Mesendoderm (in vitro differentiated cells): Measurements from ENCODE around the gene PKHD1.
A peak's percentile ranks its signal among the peaks of the same experiment; 100 is the strongest.

Source experiments
- DNase-seq: peaks from one replicate; pipeline ENCODE4 v3.0.0; 2013
- H2AK5ac ChIP-seq: 2 replicates; pipeline ENCODE4 v1.6.1; 2013; ENCODE audit warnings: low read length, inconsistent platforms
- H2BK120ac ChIP-seq: 2 replicates; pipeline ENCODE4 v1.6.1; 2013; ENCODE audit warnings: low read depth, mild to moderate bottlenecking, low read length, moderate library complexity, mixed read lengths
- H2BK15ac ChIP-seq: replicated peaks from 2 replicates; pipeline ENCODE4 v1.6.1; 2013; ENCODE audit warnings: low read depth, mild to moderate bottlenecking, moderate library complexity
- H2BK5ac ChIP-seq: 2 replicates; pipeline ENCODE4 v1.6.1; 2013; ENCODE audit warnings: low read length, inconsistent platforms
- H3K18ac ChIP-seq: 2 replicates; pipeline ENCODE4 v1.6.1; 2013; ENCODE audit warnings: mild to moderate bottlenecking, low read length, mixed read lengths
- H3K23ac ChIP-seq: one replicate; pipeline ENCODE4 v1.6.1; 2013; ENCODE audit warnings: low read length
- H3K27ac ChIP-seq: 2 replicates; pipeline ENCODE4 v1.5.1; 2013; ENCODE audit warnings: low read depth, mild to moderate bottlenecking, inconsistent platforms, low read length, moderate library complexity
- H3K27me3 ChIP-seq: 2 replicates; pipeline ENCODE4 v1.6.1; 2013; ENCODE audit warnings: low read length, control low read depth, mild to moderate bottlenecking, inconsistent platforms; ENCODE audit not compliant: insufficient read depth, poor library complexity
- H3K36me3 ChIP-seq: 2 replicates; pipeline ENCODE4 v1.6.1; 2013; ENCODE audit warnings: low read length, inconsistent platforms; ENCODE audit not compliant: control insufficient read depth, insufficient read depth
- H3K4ac ChIP-seq: one replicate; pipeline ENCODE4 v1.6.1; 2013; ENCODE audit warnings: low read depth, mild to moderate bottlenecking, low read length, moderate library complexity
- H3K4me1 ChIP-seq: 2 replicates; pipeline ENCODE4 v1.6.1; 2013; ENCODE audit warnings: low read depth, low read length, inconsistent platforms; ENCODE audit not compliant: control insufficient read depth
- H3K4me2 ChIP-seq: 2 replicates; pipeline ENCODE4 v1.6.1; 2013; ENCODE audit warnings: low read length
- H3K4me3 ChIP-seq: 2 replicates; pipeline ENCODE4 v1.5.1; 2013; ENCODE audit warnings: mild to moderate bottlenecking, low read length
- H3K56ac ChIP-seq: one replicate; pipeline ENCODE4 v1.6.1; 2013; ENCODE audit warnings: low read length
- H3K79me1 ChIP-seq: 2 replicates; pipeline ENCODE4 v1.6.1; 2013; ENCODE audit warnings: low read length, inconsistent platforms
- H3K79me2 ChIP-seq: 2 replicates; pipeline ENCODE4 v1.6.1; 2013; ENCODE audit warnings: mild to moderate bottlenecking, low read length; ENCODE audit not compliant: control insufficient read depth, insufficient read depth
- H3K9ac ChIP-seq: 2 replicates; pipeline ENCODE4 v1.6.1; 2013; ENCODE audit warnings: low read length, inconsistent platforms
- H4K5ac ChIP-seq: one replicate; pipeline ENCODE4 v1.6.1; 2013; ENCODE audit warnings: low read length
- H4K8ac ChIP-seq: one replicate; pipeline ENCODE4 v1.6.1; 2013; ENCODE audit warnings: low read depth, mild to moderate bottlenecking, control low read depth, low read length, moderate library complexity
- WGBS: extraction: QIAGEN DNeasy Blood & Tissue Kit; methylation state at CpG from one replicate; pipeline ENCODE4 v1.1.7; 2013; ENCODE audit warnings: low lambda C conversion rate, missing lambda C conversion rate; ENCODE audit not compliant: insufficient coverage; ENCODE audit errors: extremely low coverage; 5-methylcytosine and 5-hydroxymethylcytosine counted together

Gene PKHD1

GRCh38 chr6:52063584-52064344 is 23.6 kb downstream of the PKHD1 start:
- H3K23ac ChIP-seq = no peak overlapping the region
- H3K27ac ChIP-seq = peak overlapping the region; percentile 44
- WGBS = no CpG with 5 or more reads among the region's 5 CpGs
- no peaks in the 10 kb centered on the region for H3K79me2 ChIP-seq
- no peak overlapping the region for H2BK120ac ChIP-seq
- H3K27me3 ChIP-seq = no peaks in the 10 kb centered on the region
- H3K36me3 ChIP-seq = no peaks in the 10 kb centered on the region
- no peak overlapping the region for H4K8ac ChIP-seq
- no peak overlapping the region for H3K4ac ChIP-seq
- H3K56ac ChIP-seq = peak overlapping the region; percentile 50
- DNase-seq = peak; percentile 88
- H3K18ac ChIP-seq = no peak overlapping the region
- no peak overlapping the region for H3K4me2 ChIP-seq
- no peak overlapping the region for H3K4me3 ChIP-seq
- H4K5ac ChIP-seq = no peak overlapping the region
- H3K9ac ChIP-seq = no peak overlapping the region
- no peak overlapping the region for H2BK5ac ChIP-seq
- H2AK5ac ChIP-seq = no peak overlapping the region
- H2BK15ac ChIP-seq = no peak overlapping the region
- H3K4me1 ChIP-seq = peaks cover 6% of the 10 kb centered on the region
- H3K79me1 ChIP-seq = no peaks in the 10 kb centered on the region

- Histone ChIP-seq H3K36me3 (no peaks in the 10 kb centered on the region), H3K56ac (no peak overlapping the region), H2BK5ac (no peak overlapping the region), H4K5ac (no peak overlapping the region), H2BK120ac (no peak overlapping the region), H3K27me3 (no peaks in the 10 kb centered on the region), H3K79me2 (no peaks in the 10 kb centered on the region), H3K27ac (no peak overlapping the region), H3K4ac (no peak overlapping the region), H2AK5ac (no peak overlapping the region), H3K4me2 (no peak overlapping the region), H3K4me3 (no peak overlapping the region), H3K23ac (no peak overlapping the region), H3K9ac (no peak overlapping the region), H2BK15ac (no peak overlapping the region), H3K18ac (no peak overlapping the region), H3K79me1 (no peaks in the 10 kb centered on the region), H3K4me1 (peaks cover 6% of the 10 kb centered on the region), H4K8ac (no peak overlapping the region)
- WGBS = no CpG with 5 or more reads among the region's 3 CpGs
- no peak for DNase-seq
Measured at GRCh38 chr6:52061481-52061880, 25.9 kb downstream of the PKHD1 start.

GRCh38 chr6:52059821-52060220 is 27.6 kb downstream of the PKHD1 start:
- Histone ChIP-seq H3K27me3 (no peaks in the 10 kb centered on the region), H3K79me1 (no peaks in the 10 kb centered on the region), H4K8ac (no peak overlapping the region), H3K4me3 (no peak overlapping the region), H3K23ac (no peak overlapping the region), H3K4ac (no peak overlapping the region), H3K36me3 (no peaks in the 10 kb centered on the region), H2BK15ac (no peak overlapping the region), H2BK5ac (no peak overlapping the region), H3K18ac (no peak overlapping the region), H3K9ac (no peak overlapping the region), H2BK120ac (no peak overlapping the region), H3K4me1 (peaks cover 6% of the 10 kb centered on the region), H3K56ac (no peak overlapping the region), H4K5ac (no peak overlapping the region), H2AK5ac (no peak overlapping the region), H3K27ac (no peak overlapping the region), H3K4me2 (no peak overlapping the region), H3K79me2 (no peaks in the 10 kb centered on the region)
- DNase-seq = no peak
- no CpG with 5 or more reads among the region's 1 CpG for WGBS

GRCh38 chr6:52055451-52055850 is 32.0 kb downstream of the PKHD1 start:
- DNase-seq = no peak
- Histone ChIP-seq H2BK15ac (no peak overlapping the region), H2AK5ac (no peak overlapping the region), H2BK120ac (no peak overlapping the region), H3K18ac (no peak overlapping the region), H3K4me3 (no peak overlapping the region), H3K9ac (no peak overlapping the region), H3K4me1 (no peaks in the 10 kb centered on the region), H3K23ac (no peak overlapping the region), H3K56ac (no peak overlapping the region), H3K36me3 (no peaks in the 10 kb centered on the region), H3K79me2 (no peaks in the 10 kb centered on the region), H3K4ac (no peak overlapping the region), H4K5ac (no peak overlapping the region), H2BK5ac (no peak overlapping the region), H3K27me3 (no peaks in the 10 kb centered on the region), H3K4me2 (no peak overlapping the region), H3K27ac (no peak overlapping the region), H4K8ac (no peak overlapping the region), H3K79me1 (no peaks in the 10 kb centered on the region)
- no CpG with 5 or more reads among the region's 7 CpGs for WGBS

- Histone ChIP-seq H3K36me3 (no peaks in the 10 kb centered on the region), H2BK120ac (no peak overlapping the region), H3K27ac (no peak overlapping the region), H2BK5ac (no peak overlapping the region), H3K4me2 (no peak overlapping the region), H2BK15ac (no peak overlapping the region), H3K4me1 (no peaks in the 10 kb centered on the region), H3K9ac (no peak overlapping the region), H3K56ac (no peak overlapping the region), H3K79me1 (no peaks in the 10 kb centered on the region), H3K79me2 (no peaks in the 10 kb centered on the region), H3K4ac (no peak overlapping the region), H4K8ac (no peak overlapping the region), H2AK5ac (no peak overlapping the region), H3K4me3 (no peak overlapping the region), H3K18ac (no peak overlapping the region), H3K27me3 (no peaks in the 10 kb centered on the region), H4K5ac (no peak overlapping the region), H3K23ac (no peak overlapping the region)
- DNase-seq = no peak
- whole genome bisulfite sequencing = no CpG with 5 or more reads among the region's 8 CpGs
Measured at GRCh38 chr6:52053038-52053695, 34.2 kb downstream of the PKHD1 start.
